MCF 10A (cell line): ENCODE measurements around the gene TTC27. TPM values are rescaled to one million over a fixed set of nuclear protein-coding genes. Genes with fewer than 3 reads are reported as not detected.

ENCODE experiments used
- BruUV-seq: library from RNA; stranded (reverse); fragments of 400-500 nt; replicated peaks from 2 replicates; lab custom pipeline; 2021; lab: Mats Ljungman, UMichigan
- CTCF ChIA-PET: fragments of 300-600 bp; sonication (Branson Sonifier 250); formaldehyde crosslinking; extraction: SDS; loops from one replicate; lab custom pipeline; 2021; ENCODE audit warnings: antibody characterized with exemption, inconsistent platforms; lab: Yijun Ruan, JAX
- POLR2A ChIA-PET: fragments of 300-600, 350-650 bp; sonication (Branson Sonifier 250); formaldehyde crosslinking; extraction: SDS; loops from one replicate; lab custom pipeline; 2020; ENCODE audit warnings: antibody characterized with exemption, inconsistent platforms; lab: Yijun Ruan, JAX
- DNase-seq: peaks from one replicate; pipeline ENCODE4 v3.0.0-alpha.2; 2018; ENCODE audit not compliant: unreplicated experiment
- H3K27ac Mint-ChIP-seq: one replicate; pipeline ENCODE4 v1.8.0; 2022; ENCODE audit warnings: mild to moderate bottlenecking, low read depth, mixed read lengths; ENCODE audit not compliant: unreplicated experiment
- H3K27me3 Mint-ChIP-seq: one replicate; pipeline ENCODE4 v1.8.0; 2022; ENCODE audit warnings: mixed read lengths; ENCODE audit not compliant: insufficient read depth, unreplicated experiment
- H3K36me3 Mint-ChIP-seq: one replicate; pipeline ENCODE4 v1.8.0; 2022; ENCODE audit warnings: mild to moderate bottlenecking, moderate library complexity, mixed read lengths; ENCODE audit not compliant: insufficient read depth, unreplicated experiment
- H3K4me1 Mint-ChIP-seq: one replicate; pipeline ENCODE4 v1.8.0; 2022; ENCODE audit warnings: mixed read lengths; ENCODE audit not compliant: insufficient read depth, unreplicated experiment
- H3K4me3 Mint-ChIP-seq: one replicate; pipeline ENCODE4 v1.8.0; 2022; ENCODE audit warnings: mild to moderate bottlenecking, moderate library complexity, mixed read lengths; ENCODE audit not compliant: unreplicated experiment
- H3K9me3 Mint-ChIP-seq: one replicate; pipeline ENCODE4 v1.8.0; 2022; ENCODE audit warnings: mixed read lengths; ENCODE audit not compliant: unreplicated experiment
- intact Hi-C: fragments of 100-400 bp; cut with micrococcal nuclease; formaldehyde crosslinking; loops from 2 replicates; pipeline ENCODE4 v1.14.1; 2022
- total RNA-seq: library from RNA; stranded (reverse); gene quantifications from 2 replicates; pipeline ENCODE4 v1.2.3, GENCODE V29; 2022
- TF ChIP-seq, protein P1 (sequence below): fragments of 200-600 bp; IDR thresholded peaks from one replicate; pipeline ENCODE4 v1.8.0; 2022; ENCODE audit warnings: antibody characterized with exemption, mild to moderate bottlenecking; ENCODE audit not compliant: unreplicated experiment

TTC27 gene
- total RNA-seq, 1 experiment from 2014 or later = 29.1 TPM

DNA sequence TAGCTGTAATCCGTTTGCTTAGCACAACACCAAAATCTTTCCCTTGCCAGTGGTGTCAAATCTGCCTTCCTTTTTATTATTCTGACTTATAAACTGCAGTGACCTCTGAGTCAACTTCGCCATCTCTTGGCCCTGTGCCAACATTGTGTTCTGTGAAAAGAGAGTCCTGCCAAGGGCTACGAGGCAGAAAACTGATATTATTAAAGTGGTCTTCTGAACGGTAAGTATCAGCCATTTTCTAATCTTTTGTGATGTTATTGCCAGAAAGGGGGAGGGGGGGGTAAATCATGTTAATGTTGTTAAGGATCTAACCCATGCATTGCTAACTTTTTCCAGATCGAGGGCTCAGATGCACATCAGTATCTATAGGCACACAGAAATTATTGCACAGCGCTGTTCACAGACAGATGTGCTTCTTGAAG, 197.5 kb downstream of the TTC27 start:
- Mint-ChIP-seq H3K4me3 (no peak overlapping the region), H3K9me3 (peaks cover 8% of the 10 kb centered on the region), H3K4me1 (peaks cover 7% of the 10 kb centered on the region), H3K36me3 (no peaks in the 10 kb centered on the region), H3K27me3 (no peaks in the 10 kb centered on the region), H3K27ac (no peak overlapping the region)
- BruUV-seq = no TSS peak
- POLR2A ChIA-PET = interaction anchor here (0.6 kb wide), 1 partner anchor 153 kb away, joined by 3 read pairs; no protein-coding TSS in a partner anchor
- CTCF ChIA-PET = interaction anchor here (0.5 to 1.6 kb wide), 6 partner anchors 10 to 570 kb away, joined by 3 to 7 read pairs (median 4); no protein-coding TSS in a partner anchor
- intact Hi-C loops = no loop called here
- peak; percentile 74 for DNase-seq
- TF ChIP-seq, protein P1, sequence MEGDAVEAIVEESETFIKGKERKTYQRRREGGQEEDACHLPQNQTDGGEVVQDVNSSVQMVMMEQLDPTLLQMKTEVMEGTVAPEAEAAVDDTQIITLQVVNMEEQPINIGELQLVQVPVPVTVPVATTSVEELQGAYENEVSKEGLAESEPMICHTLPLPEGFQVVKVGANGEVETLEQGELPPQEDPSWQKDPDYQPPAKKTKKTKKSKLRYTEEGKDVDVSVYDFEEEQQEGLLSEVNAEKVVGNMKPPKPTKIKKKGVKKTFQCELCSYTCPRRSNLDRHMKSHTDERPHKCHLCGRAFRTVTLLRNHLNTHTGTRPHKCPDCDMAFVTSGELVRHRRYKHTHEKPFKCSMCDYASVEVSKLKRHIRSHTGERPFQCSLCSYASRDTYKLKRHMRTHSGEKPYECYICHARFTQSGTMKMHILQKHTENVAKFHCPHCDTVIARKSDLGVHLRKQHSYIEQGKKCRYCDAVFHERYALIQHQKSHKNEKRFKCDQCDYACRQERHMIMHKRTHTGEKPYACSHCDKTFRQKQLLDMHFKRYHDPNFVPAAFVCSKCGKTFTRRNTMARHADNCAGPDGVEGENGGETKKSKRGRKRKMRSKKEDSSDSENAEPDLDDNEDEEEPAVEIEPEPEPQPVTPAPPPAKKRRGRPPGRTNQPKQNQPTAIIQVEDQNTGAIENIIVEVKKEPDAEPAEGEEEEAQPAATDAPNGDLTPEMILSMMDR = no peak

DNA sequence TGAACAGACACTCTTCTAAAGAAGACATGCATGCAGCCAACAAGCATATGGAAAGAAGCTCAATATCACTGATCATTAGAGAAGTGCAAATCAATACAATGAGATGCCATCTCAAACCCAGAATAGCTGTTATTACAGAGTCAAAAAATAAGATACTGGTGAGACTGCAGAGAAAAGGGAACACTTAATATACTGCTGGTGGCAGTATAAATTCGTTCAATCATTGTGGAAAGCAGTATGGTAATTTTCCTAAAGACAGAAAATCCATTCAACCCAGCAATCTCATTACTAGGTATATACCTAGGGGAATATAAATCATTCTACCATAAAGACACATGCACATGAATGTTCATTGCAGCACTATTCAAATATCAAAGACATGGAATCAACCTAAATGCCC, 202.3 kb downstream of the TTC27 start:
- no peaks in the 10 kb centered on the region for H3K27me3 Mint-ChIP-seq
- peaks cover 8% of the 10 kb centered on the region for H3K9me3 Mint-ChIP-seq
- H3K36me3 Mint-ChIP-seq = no peaks in the 10 kb centered on the region
- ChIA-PET CTCF (interaction anchor here (0.6 to 0.7 kb wide), 2 partner anchors 172 to 191 kb away, joined by 3 read pairs; no protein-coding TSS in a partner anchor), POLR2A (no interaction called here)
- TF ChIP-seq, protein P1 = no peak
- no peak overlapping the region for H3K4me3 Mint-ChIP-seq
- no peak overlapping the region for H3K27ac Mint-ChIP-seq
- peaks cover 7% of the 10 kb centered on the region for H3K4me1 Mint-ChIP-seq
- BruUV-seq = no TSS peak
- DNase-seq = no peak
- intact Hi-C loops = no loop called here

DNA sequence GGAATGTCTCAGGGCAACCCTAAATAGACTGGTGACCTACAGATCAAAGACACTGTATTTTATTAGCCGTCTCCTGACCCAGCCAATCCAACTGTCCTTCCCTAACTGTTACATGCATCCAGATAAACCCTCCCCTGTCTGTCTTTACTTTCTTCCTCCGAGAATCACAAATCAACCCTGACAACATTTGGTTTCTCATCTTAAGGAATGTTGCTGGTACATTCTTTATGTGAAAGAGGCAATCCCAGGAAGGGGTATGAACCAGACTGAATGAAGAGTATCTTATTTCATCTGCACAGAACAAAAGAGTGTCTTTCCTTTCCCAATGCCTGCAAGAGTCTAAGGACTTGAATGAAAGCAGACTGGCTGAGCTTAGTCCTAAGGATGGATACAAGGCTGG, 205.0 kb downstream of the TTC27 start:
- DNase-seq = no peak
- peaks cover 8% of the 10 kb centered on the region for H3K9me3 Mint-ChIP-seq
- no peaks in the 10 kb centered on the region for H3K36me3 Mint-ChIP-seq
- no TSS peak for BruUV-seq
- intact Hi-C loops = no loop called here
- peaks cover 4% of the 10 kb centered on the region for H3K4me1 Mint-ChIP-seq
- CTCF ChIA-PET = no interaction called here
- no peak overlapping the region for H3K27ac Mint-ChIP-seq
- no peak overlapping the region for H3K4me3 Mint-ChIP-seq
- TF ChIP-seq, protein P1 = no peak
- no peaks in the 10 kb centered on the region for H3K27me3 Mint-ChIP-seq
- POLR2A ChIA-PET = no interaction called here

DNA sequence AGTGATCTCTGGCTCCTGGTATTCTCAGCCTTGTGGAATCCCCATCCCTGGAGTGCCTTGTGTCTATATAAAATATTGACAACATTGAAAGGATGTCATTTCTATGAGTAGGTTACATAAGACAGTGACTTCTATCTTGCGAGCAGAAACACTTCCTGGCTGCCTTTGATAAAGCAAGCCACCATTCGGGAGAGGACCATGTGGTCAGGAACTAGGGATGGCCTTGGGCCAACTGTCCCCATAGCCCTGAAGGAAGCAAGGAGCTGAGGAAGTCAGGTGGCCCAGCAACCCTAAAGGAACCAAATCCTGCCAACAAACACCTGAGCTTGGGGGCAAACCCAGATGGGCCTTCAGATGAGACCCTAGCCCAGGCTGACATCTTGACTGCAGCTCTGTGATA, 205.9 kb downstream of the TTC27 start:
- no TSS peak for BruUV-seq
- Mint-ChIP-seq H3K9me3 (no peaks in the 10 kb centered on the region), H3K4me1 (peaks cover 4% of the 10 kb centered on the region), H3K36me3 (no peaks in the 10 kb centered on the region), H3K27me3 (no peaks in the 10 kb centered on the region), H3K4me3 (no peak overlapping the region), H3K27ac (no peak overlapping the region)
- DNase-seq = no peak
- CTCF ChIA-PET = interaction anchor here (0.6 kb wide), 1 partner anchor 442 kb away, joined by 4 read pairs; no protein-coding TSS in a partner anchor
- TF ChIP-seq, protein P1 = no peak
- POLR2A ChIA-PET = no interaction called here
- intact Hi-C loops = no loop called here
